Measurements from ENCODE around the gene TMEM201.

Gene TMEM201

GRCh38 chr1:9613625-9614299 lies 25.1 kb downstream of the TMEM201 start:
- H3K79me2 ChIP-seq (ENCODE audit: insufficient read depth, low read length), result no peaks in the 10 kb centered on the region
- H3K27ac ChIP-seq (ENCODE audit: low read depth, low read length), result no peak overlapping the region
- H3K9me2 ChIP-seq (replicated peaks; ENCODE audit: insufficient read depth, low read length), result no peaks in the 10 kb centered on the region
- H4K20me1 ChIP-seq (ENCODE audit: low read depth, low read length), result no peaks in the 10 kb centered on the region
- H3F3A ChIP-seq (ENCODE audit: insufficient read depth), result no peaks in the 10 kb centered on the region
- no peak overlapping the region for H3K4me3 ChIP-seq (ENCODE audit: insufficient read depth, low read length, poor library complexity, severe bottlenecking)
- no peak overlapping the region for H3K9ac ChIP-seq (ENCODE audit: low read length)
- no peaks in the 10 kb centered on the region for H3K27me3 ChIP-seq (ENCODE audit: low read length)
- H2AFZ ChIP-seq (ENCODE audit: low read depth, low read length, severe bottlenecking), result no peak overlapping the region
- TF ChIP-seq, protein P1, sequence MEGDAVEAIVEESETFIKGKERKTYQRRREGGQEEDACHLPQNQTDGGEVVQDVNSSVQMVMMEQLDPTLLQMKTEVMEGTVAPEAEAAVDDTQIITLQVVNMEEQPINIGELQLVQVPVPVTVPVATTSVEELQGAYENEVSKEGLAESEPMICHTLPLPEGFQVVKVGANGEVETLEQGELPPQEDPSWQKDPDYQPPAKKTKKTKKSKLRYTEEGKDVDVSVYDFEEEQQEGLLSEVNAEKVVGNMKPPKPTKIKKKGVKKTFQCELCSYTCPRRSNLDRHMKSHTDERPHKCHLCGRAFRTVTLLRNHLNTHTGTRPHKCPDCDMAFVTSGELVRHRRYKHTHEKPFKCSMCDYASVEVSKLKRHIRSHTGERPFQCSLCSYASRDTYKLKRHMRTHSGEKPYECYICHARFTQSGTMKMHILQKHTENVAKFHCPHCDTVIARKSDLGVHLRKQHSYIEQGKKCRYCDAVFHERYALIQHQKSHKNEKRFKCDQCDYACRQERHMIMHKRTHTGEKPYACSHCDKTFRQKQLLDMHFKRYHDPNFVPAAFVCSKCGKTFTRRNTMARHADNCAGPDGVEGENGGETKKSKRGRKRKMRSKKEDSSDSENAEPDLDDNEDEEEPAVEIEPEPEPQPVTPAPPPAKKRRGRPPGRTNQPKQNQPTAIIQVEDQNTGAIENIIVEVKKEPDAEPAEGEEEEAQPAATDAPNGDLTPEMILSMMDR (IDR thresholded peaks at IDR 0.05; ENCODE audit: insufficient read depth, low read length, poor library complexity, severe bottlenecking), result no peak
- TF ChIP-seq EZH2phosphoT487 (conservative IDR thresholded peaks at IDR 0.05; ENCODE audit: low read length), result no peak
- no peaks in the 10 kb centered on the region for H3K9me3 ChIP-seq (ENCODE audit: insufficient read depth, low read length)
- H3K36me3 ChIP-seq (ENCODE audit: low read length), result no peaks in the 10 kb centered on the region
- H3K4me2 ChIP-seq (ENCODE audit: low read depth, low read length, poor library complexity, severe bottlenecking), result no peak overlapping the region

DNA sequence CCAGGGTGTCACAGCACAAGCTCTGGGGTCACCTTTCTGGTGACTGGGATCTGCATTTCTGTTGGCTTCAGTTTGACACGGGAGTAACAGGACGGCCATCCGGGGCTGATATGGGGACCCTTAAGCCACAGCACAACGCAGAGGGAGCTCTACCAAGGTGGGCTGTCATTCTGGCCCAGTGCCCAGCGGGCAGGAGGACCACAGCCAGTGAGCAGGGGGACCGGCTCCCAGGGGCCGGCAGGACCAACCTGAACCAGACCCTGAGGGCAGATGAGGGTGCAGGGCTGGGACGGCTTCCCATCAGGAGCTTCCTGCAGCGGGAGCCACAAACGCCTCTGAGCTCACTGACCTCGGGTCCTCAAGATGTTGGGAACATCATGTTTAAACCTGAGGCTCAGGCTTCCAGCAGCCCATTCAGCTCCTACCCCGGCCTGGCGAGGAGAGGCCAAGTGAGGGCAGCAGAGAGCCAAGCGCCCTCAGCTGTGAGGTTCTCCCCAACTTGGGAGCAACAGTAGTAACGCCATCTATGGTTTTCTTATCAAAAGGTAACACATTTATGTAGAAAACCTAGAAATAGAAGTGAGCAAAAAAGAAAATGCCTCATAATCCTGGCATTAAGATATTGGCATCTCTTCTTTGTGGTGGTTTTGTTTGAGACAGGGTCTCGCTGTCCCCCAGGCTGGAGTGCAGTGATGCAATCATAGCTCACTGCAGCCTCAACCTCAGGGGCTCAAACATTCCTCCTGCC lies 26.8 kb downstream of the TMEM201 start:
- Histone ChIP-seq H3K9ac (ENCODE audit: low read length) (no peak overlapping the region), H3F3A (ENCODE audit: insufficient read depth) (no peaks in the 10 kb centered on the region), H3K79me2 (ENCODE audit: insufficient read depth, low read length) (no peaks in the 10 kb centered on the region), H3K36me3 (ENCODE audit: low read length) (no peaks in the 10 kb centered on the region), H3K9me2 (replicated peaks; ENCODE audit: insufficient read depth, low read length) (no peaks in the 10 kb centered on the region), H2AFZ (ENCODE audit: low read depth, low read length, severe bottlenecking) (no peak overlapping the region), H3K27me3 (ENCODE audit: low read length) (no peaks in the 10 kb centered on the region), H3K4me3 (ENCODE audit: insufficient read depth, low read length, poor library complexity, severe bottlenecking) (no peak overlapping the region), H3K27ac (ENCODE audit: low read depth, low read length) (no peak overlapping the region), H3K4me2 (ENCODE audit: low read depth, low read length, poor library complexity, severe bottlenecking) (no peak overlapping the region), H3K9me3 (ENCODE audit: insufficient read depth, low read length) (no peaks in the 10 kb centered on the region), H4K20me1 (ENCODE audit: low read depth, low read length) (no peaks in the 10 kb centered on the region)
- TF ChIP-seq, protein P1 (IDR thresholded peaks at IDR 0.05; ENCODE audit: insufficient read depth, low read length, poor library complexity, severe bottlenecking), result peak; percentile 86
- TF ChIP-seq EZH2phosphoT487 (conservative IDR thresholded peaks at IDR 0.05; ENCODE audit: low read length), result no peak

GRCh38 chr1:9618909-9619679 lies 30.4 kb downstream of the TMEM201 start:
- no peaks in the 10 kb centered on the region; the same call in 1 of the 2 replicates for H3F3A ChIP-seq (ENCODE audit: insufficient read depth)
- H3K27ac ChIP-seq (ENCODE audit: low read depth, low read length), result no peak overlapping the region
- no peaks in the 10 kb centered on the region for H3K9me2 ChIP-seq (replicated peaks; ENCODE audit: insufficient read depth, low read length)
- no peak overlapping the region for H3K4me2 ChIP-seq (ENCODE audit: low read depth, low read length, poor library complexity, severe bottlenecking)
- no peak overlapping the region for H3K9ac ChIP-seq (ENCODE audit: low read length)
- H3K4me3 ChIP-seq (ENCODE audit: insufficient read depth, low read length, poor library complexity, severe bottlenecking), result no peak overlapping the region
- H3K9me3 ChIP-seq (ENCODE audit: insufficient read depth, low read length), result no peaks in the 10 kb centered on the region
- no peaks in the 10 kb centered on the region for H3K36me3 ChIP-seq (ENCODE audit: low read length)
- no peak overlapping the region for H2AFZ ChIP-seq (ENCODE audit: low read depth, low read length, severe bottlenecking)
- no peaks in the 10 kb centered on the region for H3K27me3 ChIP-seq (ENCODE audit: low read length)
- H3K79me2 ChIP-seq (ENCODE audit: insufficient read depth, low read length), result no peaks in the 10 kb centered on the region
- H4K20me1 ChIP-seq (ENCODE audit: low read depth, low read length), result no peaks in the 10 kb centered on the region
- TF ChIP-seq, protein P1 (IDR thresholded peaks at IDR 0.05; ENCODE audit: insufficient read depth, low read length, poor library complexity, severe bottlenecking), result no peak
- no peak for TF ChIP-seq EZH2phosphoT487 (conservative IDR thresholded peaks at IDR 0.05; ENCODE audit: low read length)
